ENCODE measurements around the gene ABI3BP. TPM values are rescaled to one million over a fixed set of nuclear protein-coding genes. Genes with fewer than 3 reads are reported as not detected.

ABI3BP gene
- polyA plus RNA-seq, 12 donors, result 302 to 822 (median 379) TPM; not detected in 1

DNA sequence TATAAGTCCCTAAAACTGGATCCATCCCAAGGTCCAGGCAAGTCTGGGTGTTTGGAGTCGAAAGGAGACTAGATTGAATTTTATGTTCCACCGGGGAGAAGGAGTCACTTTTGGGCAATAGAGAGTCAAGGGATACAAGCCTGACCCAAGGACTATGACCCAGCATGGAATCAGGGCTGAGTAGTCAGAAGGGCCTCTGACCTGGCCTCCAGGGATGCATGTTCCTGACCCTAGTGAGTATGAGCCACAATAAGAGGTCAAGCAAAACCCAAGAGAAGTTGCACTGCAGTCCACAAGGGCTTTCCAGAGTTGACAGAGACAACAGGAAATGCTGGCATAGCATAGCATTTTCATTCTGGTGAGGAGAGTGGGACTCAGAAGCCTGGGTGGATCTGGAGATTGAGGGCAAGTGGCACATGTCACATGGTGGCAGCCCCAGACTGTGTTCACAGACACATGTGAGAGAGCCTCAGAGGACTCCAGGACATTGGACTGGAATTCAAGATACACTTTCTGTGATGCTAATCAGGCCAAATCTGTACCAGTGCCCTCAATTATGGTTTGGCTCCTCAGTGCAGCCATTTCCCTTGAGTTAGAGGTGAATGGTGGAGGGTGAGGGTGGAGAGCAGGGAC lies 217.0 kb downstream of the ABI3BP start:
- no peak for DNase-seq

DNA sequence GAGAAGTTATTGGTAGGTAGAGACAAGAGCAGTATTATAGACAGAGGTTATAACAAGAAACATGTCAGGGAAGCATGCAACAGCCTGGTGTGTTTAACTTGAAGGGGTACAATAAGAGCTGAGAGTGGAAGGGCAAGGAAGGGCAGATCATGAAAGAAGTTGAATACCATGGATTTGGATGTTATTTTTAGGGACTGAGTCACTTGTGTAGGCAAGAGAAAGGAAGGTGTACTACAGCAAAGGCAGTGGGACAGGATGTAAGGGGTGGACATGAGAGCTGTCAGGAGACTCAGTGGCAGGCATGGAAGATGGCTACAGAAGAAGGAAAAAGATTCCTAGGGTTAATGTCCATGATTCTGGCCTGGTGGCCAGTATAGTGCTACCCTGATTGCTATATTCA lies 217.6 kb downstream of the ABI3BP start:
- DNase-seq, result no peak

DNA sequence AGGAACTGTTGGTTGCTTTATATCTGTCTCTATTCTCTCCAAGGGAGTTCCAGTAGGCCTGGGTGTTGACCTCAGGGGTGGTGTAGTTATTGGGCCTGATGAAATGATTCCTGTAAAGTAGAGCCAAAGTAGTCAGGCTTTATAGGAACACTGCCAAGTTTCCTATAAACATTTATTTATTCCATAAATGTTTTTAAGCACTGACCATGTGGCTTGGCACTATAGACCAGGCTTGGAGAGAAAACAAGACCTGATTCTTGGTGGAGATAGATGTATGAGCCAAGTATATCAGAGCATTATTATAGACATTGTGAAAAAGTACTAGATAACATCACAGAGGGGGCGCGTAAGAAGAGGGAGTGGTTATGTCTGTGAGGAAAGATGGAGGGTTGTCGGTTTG lies 218.0 kb downstream of the ABI3BP start:
- no peak for DNase-seq

DNA sequence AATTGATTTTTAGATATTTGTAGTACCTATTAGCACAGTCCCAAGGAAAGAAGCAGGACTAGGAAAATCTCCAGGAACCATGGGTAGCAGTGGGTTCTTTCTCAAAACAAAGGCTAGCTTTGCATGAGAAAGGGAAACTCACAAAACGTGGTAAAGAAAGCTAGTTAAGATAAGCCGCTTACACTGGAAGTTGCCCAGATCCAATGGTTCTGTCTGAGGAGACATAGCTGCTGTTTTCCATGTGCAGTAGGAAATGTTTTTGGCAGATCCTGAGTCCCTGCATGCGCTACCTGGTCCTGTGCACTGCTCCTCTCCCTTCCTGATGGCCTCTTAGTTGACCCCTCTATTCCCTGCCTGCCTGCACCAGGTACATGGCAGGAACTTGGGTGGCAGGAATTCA lies 223.5 kb downstream of the ABI3BP start:
- DNase-seq, result no peak

DNA sequence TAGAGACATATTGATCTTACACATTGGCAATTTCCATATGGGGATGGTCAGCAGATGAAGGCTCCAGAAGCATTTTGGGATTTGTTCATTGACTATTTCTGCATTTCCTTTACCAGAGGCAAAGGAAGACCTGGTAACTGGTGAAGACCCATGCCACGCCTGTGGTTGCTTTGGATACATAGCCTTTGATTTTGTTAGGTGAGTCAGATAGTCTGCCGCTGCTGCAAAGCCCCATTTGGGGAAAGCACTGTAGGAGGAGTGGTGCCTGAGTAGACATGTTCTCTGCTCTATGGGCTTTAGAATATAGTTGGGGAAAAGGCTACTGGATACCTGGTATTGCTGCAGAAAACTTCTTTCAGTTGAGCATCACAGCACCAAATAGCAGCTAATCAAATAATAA lies 227.2 kb downstream of the ABI3BP start:
- DNase-seq, result no peak

DNA sequence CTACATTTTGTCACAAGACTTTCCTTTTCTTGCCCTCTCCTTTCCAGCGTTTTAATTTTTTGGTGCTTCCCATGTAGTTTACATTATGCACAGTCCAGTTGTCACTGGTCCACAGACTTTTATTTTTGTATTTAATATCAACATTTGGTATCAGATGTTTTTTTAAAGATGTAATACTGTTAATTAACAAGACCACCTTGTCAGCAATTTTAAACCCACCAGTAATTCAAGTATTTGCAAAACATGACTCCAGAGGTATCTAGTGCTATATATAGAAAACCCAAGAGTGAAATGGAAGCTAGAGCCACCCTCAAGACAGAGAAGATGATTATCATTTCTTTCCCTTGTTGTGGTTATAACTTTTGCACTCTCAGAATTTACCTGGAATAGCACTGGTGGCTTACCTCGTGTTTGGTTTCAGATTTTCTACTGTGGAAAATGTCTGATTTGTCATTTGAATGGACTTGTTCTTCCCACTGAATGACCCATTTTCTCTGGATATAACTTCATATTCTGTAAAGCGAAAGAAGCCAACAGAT lies 227.7 kb downstream of the ABI3BP start:
- no peak for DNase-seq

GRCh38 chr3:100761951-100762350 lies 231.3 kb downstream of the ABI3BP start:
- no peak for DNase-seq

DNA sequence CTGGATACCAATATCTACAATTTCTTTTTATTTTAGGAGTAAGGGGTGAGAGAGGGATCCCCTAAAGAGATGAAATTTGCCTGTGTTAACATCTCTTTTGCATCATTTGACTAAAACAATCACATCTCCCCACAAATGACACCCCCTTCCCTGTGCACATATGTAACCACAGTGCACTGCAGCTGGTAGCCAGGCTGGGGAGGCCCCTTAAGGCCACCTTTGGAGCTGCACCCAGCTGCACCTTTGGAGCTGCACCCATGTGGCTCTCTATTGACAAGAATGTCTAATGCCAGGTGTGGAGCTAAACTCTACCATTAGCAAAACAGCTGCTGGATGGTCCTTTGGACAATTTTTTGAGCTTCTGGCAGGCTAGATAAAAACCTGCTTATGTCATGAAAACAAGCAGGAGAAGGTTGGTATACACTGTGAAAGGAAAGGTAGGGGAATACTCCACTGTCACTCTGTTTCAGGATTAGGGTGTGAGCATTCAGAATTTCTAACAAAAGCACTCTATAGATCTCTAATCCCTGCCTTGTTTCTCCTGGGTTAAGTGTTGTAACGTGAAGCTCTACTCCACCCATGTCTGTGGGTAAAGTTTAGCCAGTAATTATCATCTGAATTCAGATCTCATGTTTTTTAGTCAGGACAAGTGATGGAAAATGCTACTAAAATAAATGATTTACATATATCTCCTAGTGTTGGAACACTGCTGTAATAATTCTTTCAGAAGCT lies 231.8 kb downstream of the ABI3BP start:
- DNase-seq, result no peak

DNA sequence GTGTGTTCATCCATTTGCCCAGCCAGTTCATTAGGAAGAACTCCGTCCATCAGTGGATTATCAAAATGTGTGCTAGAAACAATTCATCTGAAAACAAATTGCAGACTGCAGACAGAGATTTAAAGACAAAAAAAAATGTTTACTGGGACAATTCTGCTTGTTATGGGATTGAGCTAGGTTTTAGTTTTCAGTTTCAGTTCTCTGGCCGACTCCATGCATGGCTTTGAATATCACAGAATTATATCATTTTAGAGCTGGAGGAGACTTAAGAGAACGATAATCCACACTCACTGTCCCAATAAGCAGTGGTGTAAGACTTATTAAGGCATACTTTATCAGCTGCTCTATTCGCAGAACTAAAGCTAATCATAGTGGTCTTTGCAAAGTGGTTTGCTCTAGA lies 232.8 kb downstream of the ABI3BP start:
- no peak for DNase-seq

- peak; percentile 62 for DNase-seq
Measured at GRCh38 chr3:100759950-100760349, 233.3 kb downstream of the ABI3BP start.

- DNase-seq, result no peak
Measured at GRCh38 chr3:100759159-100759558, 234.1 kb downstream of the ABI3BP start.

DNA sequence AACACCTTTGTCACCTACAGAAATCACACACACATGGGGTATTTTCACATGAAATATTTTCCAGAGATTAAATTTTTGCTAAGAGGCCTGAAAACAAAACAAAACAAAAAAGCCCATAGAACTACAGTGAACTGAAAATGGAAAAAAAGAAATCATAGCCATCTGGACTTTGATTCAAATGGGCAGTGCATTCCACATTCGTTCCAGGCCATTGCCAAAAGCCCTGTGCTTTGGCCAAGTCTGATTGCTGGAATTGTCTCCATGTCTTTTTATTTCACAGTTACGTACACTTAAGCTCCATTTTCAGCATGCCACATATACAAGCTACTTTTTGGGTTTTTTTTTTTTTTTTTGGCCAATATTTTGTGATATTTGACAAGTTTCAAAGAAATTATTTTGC lies 236.8 kb downstream of the ABI3BP start:
- DNase-seq, result peak; percentile 75

DNA sequence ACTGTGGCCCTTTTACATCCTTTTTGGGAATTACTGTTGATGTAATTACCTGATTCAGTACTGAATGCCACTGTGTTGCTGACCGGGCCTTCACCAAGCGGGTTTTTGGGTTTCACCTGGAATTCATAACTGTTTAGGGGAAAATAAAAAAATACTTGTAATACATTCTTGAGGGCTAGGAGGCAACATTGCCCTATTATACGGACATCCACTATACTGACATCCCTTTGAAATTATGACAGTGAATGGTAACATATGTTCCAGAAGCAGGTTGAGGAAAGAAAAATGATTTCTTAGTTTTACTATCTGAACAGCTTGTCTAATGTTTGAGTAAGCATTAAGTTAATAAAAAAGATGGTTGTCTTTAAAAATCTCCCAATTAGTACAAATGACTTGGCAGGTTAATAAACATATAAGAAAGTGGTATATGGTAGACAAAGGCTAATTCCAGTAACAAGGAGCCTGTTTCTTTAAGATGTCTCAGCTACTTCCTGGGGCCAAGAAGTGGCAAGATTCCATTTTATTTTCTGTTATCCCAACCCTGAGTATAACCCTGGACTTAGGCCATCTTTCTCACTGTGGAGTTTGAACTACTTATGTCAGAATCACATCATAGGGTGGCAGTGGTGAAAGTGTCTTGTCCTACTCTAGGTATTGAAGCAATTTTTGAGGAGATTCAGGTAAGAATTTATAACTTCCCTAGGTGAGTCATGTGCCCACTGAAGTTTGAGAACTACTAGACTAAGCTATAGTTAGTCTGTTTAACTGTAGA lies 238.5 kb downstream of the ABI3BP start:
- no peak for DNase-seq

DNA sequence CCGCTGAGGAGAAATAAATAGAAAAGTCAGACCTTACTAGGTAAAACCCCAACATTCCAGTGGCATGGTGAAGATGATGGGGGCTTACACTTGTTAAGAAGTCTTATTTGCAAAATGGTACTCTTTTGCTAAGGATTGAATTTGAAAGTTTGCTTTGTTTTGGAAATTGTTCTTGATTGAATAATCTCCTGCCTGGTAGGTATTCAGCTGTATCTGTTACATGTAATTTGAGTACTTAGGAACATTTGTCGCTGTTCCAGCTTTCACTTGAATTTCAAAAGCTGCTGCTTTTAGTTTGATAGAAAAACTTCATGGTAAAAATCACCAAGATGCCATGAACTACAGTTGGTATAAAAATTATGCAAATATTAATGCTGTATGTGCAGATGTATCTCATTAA lies 239.4 kb downstream of the ABI3BP start:
- DNase-seq, result no peak

GRCh38 chr3:100748967-100749366 lies 244.3 kb downstream of the ABI3BP start:
- no peak for DNase-seq

DNA sequence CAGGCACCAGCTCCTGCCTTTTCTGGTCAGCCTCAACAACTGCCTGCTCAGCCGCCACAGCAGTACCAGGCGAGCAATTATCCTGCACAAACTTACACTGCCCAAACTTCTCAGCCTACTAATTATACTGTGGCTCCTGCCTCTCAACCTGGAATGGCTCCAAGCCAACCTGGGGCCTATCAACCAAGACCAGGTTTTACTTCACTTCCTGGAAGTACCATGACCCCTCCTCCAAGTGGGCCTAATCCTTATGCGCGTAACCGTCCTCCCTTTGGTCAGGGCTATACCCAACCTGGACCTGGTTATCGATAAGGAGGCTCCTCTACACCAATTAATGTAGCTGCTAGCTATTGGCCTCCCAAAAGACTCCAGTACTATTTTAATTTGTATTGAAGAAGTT lies 245.0 kb downstream of the ABI3BP start:
- no peak for DNase-seq

DNA sequence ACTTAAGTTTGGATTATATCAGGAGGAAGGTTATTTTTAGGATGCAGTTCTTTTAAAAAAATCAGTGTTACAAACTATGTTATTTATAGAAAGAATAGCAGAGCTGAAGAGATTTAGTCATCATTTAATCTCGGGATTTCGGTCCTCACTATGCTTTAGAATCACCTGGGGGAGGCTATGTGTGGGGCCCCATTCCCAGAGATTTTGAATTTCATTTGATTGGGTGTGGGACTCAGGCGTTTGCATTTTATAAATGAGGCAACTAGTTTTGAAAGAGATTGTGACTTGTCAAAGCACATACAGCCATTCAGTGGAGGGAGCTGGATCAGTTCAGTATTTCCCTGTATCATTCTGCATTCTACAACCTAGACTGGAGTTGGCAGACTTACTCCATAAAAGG lies 247.1 kb downstream of the ABI3BP start:
- no peak for DNase-seq

DNA sequence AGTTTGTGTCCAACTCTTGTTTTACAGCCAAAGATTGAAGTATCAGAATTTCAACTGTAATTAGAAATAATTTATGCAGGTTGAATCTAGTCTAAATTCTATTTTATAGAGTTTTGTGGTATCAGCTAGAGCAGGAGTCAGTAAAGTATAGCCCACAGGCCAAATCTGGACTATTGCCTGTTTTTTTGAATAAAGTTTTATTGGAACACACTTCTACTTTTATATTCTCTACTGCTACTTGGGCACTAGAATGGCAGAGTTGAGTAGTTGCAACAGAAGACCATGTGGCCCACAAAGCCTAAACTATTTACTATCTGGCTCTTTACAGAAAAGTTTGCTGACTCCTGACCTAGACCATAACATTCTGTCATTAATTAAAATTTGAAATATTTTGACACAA lies 247.6 kb downstream of the ABI3BP start:
- no peak for DNase-seq

DNA sequence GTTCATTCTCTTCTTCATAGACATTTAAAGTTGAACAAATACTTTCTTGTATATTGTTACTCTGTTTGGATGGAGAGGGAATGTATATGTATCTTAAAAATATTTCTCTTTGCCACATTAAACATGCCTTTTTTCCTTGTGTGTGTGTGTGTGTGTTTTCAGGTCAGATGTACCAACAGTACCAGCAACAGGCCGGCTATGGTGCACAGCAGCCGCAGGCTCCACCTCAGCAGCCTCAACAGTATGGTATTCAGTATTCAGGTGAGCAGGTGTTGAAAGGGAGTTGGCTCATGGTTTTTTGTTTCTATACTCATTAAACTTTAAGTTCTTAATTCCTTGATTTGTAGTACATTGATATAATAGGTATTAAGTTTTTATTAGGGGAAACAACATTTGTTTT lies 248.6 kb downstream of the ABI3BP start:
- DNase-seq, result no peak

DNA sequence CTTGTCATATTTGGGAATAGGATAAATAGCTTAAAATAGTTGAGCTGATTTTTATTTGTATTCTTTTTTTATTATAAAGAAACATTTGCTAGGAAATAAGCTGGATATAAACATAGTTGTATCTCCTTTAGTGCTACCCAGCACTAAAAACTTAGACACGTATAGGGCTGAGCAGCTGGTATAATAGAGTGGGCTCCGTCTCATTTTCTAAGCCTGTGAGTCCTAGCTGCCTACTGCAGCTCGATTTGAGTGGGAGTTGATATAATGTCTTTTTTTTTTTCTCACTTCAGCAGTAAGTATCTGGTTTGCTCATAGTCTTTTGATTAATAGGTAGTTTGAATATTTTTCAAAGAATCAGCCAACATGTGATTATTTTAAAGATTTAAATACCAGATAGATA lies 249.7 kb downstream of the ABI3BP start:
- DNase-seq, result no peak

- no peak for DNase-seq
Measured at GRCh38 chr3:100740207-100740606, 253.0 kb downstream of the ABI3BP start.

- DNase-seq, result no peak
Measured at GRCh38 chr3:100737334-100737733, 255.9 kb downstream of the ABI3BP start.

GRCh38 chr3:100732435-100732834 lies 260.8 kb downstream of the ABI3BP start:
- DNase-seq, result no peak

Measured in muscle of arm (tissue), 12 donors.